Fibroblast of the conjunctiva (primary cell): ENCODE measurements around the gene TNS1.

ENCODE experiments used
- DNase-seq: peaks from one replicate; pipeline ENCODE4 v3.0.0-alpha.2; 2010; ENCODE audit warnings: low read depth

Gene TNS1

GRCh38 chr2:217848351-217848957, 154.3 kb downstream of the TNS1 start:
- DNase-seq: no peak

DNA sequence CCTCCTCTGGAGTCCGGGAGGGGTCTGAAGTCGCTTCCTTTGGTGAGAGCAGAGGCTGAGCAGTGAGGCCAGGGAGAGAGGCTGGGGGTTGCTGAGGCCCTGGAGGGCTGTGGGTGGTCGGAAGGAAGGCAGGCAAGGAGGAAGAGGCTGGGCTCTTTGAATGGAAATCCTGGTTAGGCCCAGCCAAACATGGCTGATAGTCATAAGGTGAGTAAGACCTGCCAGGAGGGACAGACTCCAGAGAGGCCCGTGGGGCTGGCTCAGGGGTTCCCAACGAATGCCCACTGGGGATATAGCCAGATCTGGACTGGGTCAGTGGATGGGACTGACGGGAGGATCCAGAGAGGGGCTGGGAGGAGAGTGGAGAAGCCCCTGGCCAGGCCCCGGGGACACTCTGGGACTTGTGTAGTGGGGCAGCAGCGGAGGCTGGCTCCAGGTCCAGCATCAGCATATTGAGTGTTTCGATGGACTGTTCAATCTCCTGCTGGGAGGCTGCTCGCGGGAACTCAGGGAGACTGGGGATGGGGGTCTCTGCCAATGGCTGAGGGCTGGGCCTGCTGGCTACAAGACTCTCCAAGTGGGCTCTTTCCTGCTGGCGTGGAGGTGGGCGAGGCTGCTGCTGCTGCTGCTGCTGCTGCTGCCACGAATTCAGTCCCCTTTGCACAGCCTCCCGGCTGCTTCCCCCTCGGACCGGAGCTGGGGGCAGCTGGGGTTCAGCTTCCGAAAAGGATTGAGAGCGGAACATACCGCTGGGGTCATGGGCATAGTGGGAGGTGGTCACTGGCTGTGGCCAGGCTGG, 155.0 kb downstream of the TNS1 start:
- no peak for DNase-seq

DNA sequence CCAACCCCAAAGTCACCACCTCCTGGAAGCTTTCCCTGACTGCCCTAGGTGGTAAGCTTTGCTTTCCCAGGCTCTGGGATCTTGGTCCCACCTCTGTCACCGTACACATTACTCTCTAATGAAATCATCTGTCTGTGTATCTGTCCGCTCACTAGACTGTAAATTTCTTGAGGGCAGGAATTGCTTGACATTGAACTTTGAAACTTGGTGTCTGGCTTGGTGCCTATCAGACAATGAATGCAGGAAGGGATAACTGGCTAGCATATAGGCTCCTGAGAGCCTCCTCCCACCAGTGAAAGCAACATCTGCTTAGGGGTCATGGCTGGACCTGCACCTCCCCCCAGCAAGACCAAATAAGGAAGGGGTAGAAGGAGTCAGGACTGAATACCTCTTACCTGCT, 155.7 kb downstream of the TNS1 start:
- DNase-seq: no peak

DNA sequence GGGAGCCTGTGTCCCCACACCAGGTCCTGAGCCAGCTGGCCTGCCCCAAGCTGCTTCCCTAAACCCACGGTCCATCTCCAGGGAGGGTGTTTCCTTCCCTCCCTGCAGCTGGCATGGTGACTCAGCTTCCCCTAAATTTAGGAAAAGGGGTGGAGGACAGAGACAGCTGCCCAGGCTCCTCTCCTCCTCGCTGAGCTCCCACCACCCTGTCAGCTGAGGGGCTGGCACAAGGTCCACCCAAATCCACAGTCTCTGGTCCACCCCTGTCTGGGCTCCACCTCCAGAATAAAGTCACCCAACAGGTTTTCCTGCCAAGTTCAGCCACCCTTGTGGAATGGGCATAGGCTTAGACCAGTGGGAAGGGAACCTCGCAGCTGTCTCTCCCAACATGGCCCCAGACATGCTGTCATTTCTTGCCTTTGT, 156.5 kb downstream of the TNS1 start:
- no peak for DNase-seq

DNA sequence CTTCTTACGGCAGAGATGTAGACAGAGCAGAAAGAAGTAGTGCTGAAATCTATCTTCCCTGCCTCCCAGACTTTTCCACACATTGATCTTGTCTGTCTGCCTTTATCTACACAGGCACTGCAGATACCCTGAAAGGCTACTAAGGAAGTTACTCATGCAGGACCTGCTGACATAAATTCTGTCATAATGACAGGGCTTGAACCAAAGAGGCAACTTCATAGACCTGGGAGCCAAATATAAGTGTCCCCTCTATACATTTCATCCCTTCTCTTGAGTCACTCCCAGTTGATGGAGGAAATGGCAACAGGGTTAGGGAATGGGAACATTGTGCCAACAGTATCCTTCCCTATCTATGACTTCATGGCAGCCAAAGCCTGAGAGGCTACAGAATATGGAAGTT, 157.5 kb downstream of the TNS1 start:
- DNase-seq: no peak

DNA sequence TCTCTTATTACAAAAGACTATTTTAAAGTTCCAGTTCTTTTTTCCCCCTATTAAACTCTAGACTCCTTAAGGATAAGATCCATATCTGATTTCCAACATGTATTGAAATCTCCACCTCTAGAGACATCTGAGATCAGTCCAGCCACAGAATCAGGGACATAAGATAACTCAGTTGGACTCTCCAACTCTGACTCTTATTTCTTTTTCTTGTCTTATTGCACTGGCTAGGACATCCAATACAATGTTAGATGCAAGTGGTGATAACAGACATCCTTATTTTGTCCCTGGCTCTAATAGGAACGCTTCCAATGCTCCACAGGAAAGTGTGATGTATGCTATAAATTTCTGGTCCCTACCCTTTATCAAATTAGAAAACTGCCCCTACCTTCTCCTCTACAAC, 158.1 kb downstream of the TNS1 start:
- DNase-seq: no peak

- DNase-seq: no peak
These were observed 159.5 kb downstream of the TNS1 start for GRCh38 chr2:217843324-217843723.

- DNase-seq: no peak
These were observed 160.8 kb downstream of the TNS1 start for GRCh38 chr2:217842017-217842416.

DNA sequence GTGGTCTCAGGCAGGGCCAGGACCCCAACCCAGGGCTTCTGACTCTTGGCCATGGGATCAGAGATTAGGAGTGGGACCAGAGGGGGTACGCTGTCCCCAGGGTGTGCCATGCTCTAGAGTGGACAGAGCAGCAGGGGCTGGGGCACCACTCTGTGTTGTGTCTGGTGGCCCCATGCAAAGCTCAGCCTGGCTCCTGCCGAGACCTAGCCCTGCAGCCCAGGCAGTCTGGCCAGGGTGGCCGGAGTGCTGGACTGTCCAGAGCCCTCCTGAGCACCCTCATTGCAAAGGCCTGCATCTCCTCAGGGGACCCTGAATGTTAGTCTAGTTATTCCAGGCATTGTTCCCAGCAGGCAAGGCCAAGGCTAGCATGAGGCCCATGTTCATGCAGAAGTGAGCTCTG, 162.3 kb downstream of the TNS1 start:
- DNase-seq: no peak

DNA sequence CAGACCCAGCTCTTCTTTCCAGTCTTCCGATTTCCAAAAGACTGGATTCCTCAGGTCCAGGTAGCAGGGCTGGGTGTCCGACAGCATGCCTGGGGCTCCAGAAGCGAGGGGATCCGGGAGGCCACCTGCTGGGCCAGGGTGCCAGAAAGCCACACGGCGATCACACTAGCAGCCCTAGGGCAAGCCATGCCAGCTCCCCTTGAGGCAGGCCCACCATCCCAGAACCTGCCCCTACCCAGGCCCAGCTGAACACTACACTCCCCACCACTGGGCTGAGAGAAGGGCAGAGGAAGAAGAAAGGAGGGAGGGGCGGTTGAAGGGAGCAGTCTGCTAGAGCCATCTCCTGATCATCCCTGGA, 163.1 kb downstream of the TNS1 start:
- no peak for DNase-seq

DNA sequence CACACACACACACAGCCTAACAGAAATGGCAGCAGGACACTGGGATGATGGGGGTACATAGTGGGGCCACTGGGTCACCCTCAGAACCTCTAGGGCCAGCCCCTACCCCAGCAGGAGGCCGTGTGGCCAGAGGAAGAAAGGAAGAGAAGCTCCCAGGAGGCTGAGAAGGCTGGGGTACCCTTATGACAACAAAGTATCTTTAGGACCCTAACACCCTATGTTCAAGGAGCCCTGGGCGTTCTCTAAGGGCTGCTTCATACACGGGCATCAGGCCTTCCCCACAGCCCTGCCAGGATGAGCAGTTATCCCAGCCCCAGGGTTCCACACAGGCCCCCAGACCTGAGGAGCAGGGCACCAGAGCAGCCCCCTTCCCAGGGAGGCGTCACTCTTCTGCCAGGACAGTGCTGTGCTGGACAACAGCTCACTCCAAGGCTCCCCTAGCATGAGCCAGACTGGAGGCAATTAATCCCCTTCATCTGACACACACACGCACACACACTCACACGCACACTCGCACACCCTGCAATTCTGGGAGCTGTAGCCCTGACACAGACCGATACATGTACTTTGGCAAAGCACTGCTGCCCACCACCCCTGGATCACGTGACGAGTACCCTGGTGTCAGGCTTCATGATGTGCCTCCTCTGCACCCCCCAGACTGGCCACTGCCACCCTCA, 163.6 kb downstream of the TNS1 start:
- no peak for DNase-seq

DNA sequence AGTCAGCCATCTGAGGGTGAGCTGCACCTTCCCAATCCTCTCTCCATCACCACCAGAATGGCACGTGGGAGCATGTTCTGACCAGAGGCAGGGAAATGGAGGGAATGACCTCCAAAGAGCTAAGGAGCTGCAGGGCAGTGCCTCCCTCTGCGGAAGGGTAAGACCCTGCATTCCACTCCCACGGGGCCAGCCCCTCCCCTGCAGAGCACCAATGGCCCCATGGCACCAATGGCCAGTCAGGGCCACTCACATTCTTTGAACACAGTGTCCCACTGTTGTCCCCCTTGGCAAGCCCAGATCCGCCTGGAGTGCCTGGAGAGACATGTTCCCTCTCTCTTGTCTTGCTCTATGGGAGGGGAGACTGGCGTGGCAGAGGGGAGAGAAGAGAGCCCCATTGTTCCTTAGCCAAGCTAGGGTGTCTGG, 164.4 kb downstream of the TNS1 start:
- no peak for DNase-seq

- DNase-seq: no peak
These were observed 165.3 kb downstream of the TNS1 start for GRCh38 chr2:217837530-217837929.

DNA sequence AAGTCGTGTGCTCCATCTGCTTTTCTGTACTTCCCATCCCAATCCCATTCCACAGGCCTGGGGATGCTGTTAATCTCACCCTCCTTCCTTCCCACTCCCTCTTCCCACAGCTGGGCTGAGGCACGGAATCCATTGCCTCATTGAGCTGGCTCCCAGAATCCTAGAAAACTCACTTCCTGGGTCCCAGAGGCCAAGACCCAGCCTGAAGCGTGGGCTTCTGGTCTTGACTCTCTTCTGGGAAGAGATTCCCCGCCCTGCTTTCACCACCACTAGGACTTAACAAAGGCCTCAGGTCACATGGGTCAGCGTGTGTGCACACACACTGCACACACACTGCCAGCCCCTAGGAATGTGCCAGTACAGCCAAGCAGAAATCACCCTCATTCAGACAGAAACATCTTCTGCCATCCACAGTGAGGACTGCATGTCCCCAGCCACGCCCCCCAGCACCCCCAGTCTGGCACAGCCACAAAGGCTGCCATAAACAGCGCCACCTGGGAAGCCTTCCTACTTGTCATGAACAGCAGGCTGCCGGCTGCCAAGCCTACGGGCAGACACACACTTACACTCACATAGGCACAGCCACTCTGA, 165.8 kb downstream of the TNS1 start:
- peak; percentile 76 for DNase-seq

DNA sequence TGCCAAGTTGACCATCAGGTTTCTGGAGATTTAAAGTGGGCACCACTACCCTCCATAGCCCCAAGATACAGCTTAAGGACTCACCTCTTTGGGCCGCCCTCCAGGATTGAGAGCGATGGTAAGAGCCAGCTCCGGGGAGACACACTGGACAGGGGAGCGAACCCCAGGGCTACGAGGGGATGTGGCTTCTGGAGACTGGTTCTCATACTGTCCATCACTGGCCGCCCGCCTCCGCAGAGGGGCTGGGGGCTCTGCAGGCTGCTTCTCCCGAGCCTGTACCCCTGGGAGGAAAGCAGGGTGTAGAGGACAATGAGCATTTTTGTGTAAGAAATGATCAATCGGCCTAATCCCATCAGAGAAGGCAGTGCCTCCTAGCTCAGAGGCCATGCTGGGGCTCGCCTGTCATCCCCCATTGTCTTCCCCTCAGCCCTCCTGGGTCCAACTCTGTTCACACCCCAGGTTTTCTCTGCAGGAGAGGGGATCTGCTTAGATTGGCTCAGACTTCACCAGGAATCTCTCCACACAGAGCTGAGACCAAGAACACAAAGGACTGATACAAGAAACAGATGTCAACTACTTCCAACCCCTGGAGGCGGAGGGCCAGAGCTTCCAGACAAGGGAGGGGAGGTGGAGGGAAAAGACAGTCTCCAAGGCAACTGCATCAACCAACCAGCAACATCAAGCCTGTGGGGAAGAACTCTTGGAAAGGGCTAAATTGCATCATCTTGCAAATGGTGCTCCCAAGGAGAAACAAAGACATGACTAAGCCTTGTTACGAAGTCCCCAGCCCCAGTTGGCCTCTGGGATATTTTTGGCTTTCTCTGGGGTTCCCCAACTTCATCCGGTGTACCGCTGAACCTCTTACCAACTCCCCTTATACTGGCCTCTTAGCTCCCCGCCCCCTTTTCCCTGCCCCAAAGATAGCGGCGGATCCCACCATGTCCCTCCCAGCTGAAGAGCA, 166.6 kb downstream of the TNS1 start:
- peak; percentile 99 for DNase-seq

DNA sequence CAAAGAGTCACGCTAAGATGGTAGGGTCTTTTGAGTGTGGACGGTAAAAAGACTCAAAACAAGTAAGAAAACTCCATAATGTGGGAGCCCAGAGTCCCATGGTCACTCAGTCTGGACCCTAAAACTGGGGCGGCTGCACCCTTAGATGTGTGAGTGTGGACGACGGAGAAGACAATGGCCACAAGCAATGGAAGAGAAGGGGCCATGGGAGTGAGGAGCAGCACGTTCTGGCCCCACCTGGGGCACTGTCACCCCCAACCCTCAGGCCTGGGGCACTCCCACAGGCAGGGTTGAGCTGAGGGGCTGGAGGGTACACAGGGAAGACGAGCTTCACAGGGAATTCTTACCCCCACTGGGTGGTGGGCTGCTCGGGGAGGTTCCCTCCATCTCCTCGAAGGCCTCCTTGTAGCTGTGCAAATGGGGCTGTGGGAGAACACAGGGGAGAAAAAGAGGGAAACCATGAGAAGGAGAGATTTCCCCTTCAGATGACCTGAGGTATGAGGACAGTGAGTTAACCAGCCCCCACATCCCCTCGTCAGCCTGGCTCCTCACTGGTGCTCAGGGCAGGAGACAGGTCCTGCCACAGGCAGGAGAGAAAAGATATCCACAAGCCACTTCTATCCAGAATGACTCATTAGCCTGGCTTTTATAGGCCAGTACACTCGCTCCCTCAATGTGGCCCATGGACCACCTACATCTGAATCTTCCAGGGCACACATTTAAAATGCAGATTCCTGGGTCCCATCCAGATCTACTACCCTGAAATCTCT, 167.9 kb downstream of the TNS1 start:
- DNase-seq: no peak

- no peak for DNase-seq
These were observed 168.7 kb downstream of the TNS1 start for GRCh38 chr2:217834057-217834620.

DNA sequence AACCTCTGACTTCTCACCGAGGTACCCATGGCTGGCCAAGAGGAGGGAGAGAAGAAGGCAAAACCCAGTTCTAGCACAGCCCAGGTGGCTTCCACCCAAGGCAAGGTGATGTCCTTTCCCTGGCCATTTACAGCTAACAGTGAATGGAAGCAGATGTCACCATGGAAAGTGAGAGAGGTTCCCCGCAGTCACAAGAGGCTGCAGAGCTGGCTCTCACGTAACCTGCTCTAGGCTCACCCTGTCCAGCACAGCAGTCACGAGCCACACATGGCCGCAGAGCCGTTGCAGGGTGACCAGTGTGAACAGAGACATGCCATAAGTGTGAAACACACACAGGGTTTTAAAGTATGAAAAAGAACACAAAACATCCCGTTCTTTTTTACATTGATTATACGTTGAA, 169.4 kb downstream of the TNS1 start:
- DNase-seq: no peak

DNA sequence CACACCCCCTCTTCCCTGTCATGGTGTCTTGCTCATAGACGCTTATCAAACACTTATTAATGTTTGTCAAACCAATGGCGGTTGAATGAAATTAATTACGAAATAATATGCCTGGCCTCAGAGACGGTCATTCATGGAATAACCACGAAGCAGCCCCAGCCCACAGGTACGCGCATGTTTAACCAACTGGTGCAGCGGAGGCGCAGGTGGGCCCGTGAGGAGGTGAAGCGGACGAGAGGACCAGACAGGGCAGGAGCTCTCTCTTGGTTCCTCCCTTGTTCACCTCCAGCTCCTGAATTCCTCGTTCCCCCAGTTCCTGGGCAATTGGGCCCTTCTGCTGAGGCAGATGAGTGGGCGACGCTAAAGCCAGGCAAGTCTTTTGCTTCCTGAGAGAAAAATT, 169.8 kb downstream of the TNS1 start:
- no peak for DNase-seq

GRCh38 chr2:217832115-217832514, 170.7 kb downstream of the TNS1 start:
- DNase-seq: no peak

DNA sequence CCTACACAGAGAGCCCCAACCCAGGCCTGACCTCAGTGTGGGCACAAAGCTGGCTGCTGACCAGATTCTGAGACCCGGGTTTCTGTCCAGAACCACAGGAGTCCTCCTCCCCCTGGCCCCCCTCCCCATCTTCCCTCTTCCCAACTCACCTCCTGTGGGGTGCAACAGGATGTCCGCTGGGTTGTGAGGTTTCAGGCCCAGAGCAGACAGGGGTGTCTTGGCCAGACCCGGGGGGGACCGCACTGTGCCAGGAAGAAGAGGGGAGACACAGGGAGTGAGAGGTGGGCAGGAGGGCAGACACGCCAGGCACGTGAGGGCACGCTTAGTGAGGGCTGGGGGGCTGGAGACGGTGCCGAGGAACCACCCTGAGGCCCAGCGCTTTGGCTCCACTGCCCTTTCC, 171.5 kb downstream of the TNS1 start:
- no peak for DNase-seq
